Heart left ventricle (tissue), 13 donors: ENCODE data around the gene TOMM40L.

Experiments used
- POLR2A ChIP-seq, 2 donors: fragments of 450-650 bp; IDR thresholded peaks; one replicate each; pipeline ENCODE4 v1.6.1; 2017; ENCODE audit warnings: antibody characterized with exemption in 2 of 2, mild to moderate bottlenecking in 2 of 2, moderate library complexity in 2 of 2
- TF ChIP-seq, protein P1 (sequence below), 12 donors: fragments of 200-600 bp; sonication (generic) in 4 of 12; IDR thresholded peaks; one replicate each; pipeline versions ENCODE4 v1.5.0 to v1.8.0; 2018 to 2022; ENCODE audit warnings: antibody characterized with exemption in 12 of 12, mild to moderate bottlenecking in 5 of 12
- donor health status: ischemic (EF 13 %, LVEDD 7.1; RV severe dilation, severe dysfunction).
- donor health status: DM: no; HTN: yes; CAD: no.
- donor health status: DM: no; HTN: no; CAD: no.
- donor health status: ischemic (EF 25% LVEDD 6.9; RV normal size, moderate dysfunction).
- donor health status: ischemic (EF 25% LVEDD 5.7; RV mildly dilated, moderate dysfunction).
- donor health status: ischemic (EF 35%, LVEDD 5.7; RV mildly dilated, moderate dysfunction).
- donor health status: nonischemic (EF 11% LVEDD 7.7; RV severe dilation, severe dysfunction).
- donor health status: DM: yes; HTN: yes; CAD: no.
- donor health status: PGD.
- donor health status: ischemic (EF 29% LVEDD 5.4; RV normal size, mild dysfunction).
- donor health status: nonischemic (EF 23%, LVEDD 6.1; RV moderate dilation, normal function).

GRCh38 chr1:161190962-161191521 is 34.8 kb upstream of the TOMM40L start:
- TF ChIP-seq, protein P1, sequence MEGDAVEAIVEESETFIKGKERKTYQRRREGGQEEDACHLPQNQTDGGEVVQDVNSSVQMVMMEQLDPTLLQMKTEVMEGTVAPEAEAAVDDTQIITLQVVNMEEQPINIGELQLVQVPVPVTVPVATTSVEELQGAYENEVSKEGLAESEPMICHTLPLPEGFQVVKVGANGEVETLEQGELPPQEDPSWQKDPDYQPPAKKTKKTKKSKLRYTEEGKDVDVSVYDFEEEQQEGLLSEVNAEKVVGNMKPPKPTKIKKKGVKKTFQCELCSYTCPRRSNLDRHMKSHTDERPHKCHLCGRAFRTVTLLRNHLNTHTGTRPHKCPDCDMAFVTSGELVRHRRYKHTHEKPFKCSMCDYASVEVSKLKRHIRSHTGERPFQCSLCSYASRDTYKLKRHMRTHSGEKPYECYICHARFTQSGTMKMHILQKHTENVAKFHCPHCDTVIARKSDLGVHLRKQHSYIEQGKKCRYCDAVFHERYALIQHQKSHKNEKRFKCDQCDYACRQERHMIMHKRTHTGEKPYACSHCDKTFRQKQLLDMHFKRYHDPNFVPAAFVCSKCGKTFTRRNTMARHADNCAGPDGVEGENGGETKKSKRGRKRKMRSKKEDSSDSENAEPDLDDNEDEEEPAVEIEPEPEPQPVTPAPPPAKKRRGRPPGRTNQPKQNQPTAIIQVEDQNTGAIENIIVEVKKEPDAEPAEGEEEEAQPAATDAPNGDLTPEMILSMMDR (IDR thresholded peaks at IDR 0.05) = no peak
- no peak for TF ChIP-seq POLR2A (IDR thresholded peaks at IDR 0.05)
